Panc1 (cell line): ENCODE results near the gene MYBBP1A.

Source experiments
- CTCF ChIP-seq: fragments of 450-650 bp; IDR thresholded peaks from 2 replicates; pipeline ENCODE4 v1.5.1; 2017; ENCODE audit warnings: mild to moderate bottlenecking
- POLR2AphosphoS5 ChIP-seq: IDR thresholded peaks from 2 replicates; pipeline ENCODE4 v1.6.1; 2012; ENCODE audit warnings: mild to moderate bottlenecking, low read depth, low read length, moderate library complexity
- SIN3A ChIP-seq: IDR thresholded peaks from 2 replicates; pipeline ENCODE4 v1.6.1; 2012; ENCODE audit warnings: low read depth, mild to moderate bottlenecking, low read length, moderate library complexity, borderline replicate concordance; ENCODE audit not compliant: insufficient read depth
- TCF7L2 ChIP-seq: IDR thresholded peaks from 2 replicates; pipeline ENCODE4 v1.6.1; 2011; ENCODE audit warnings: mild to moderate bottlenecking, low read depth, low read length, inconsistent platforms
- TF ChIP-seq, protein P1 (sequence below), 2 experiments: IDR thresholded peaks; 2 replicates each; pipeline ENCODE4 v1.6.1; 2011 to 2012; ENCODE audit warnings: low read depth in 2 of 2, control low read depth in 1 of 2, low read length in 1 of 2, mild to moderate bottlenecking in 1 of 2, moderate library complexity in 1 of 2; ENCODE audit not compliant: insufficient read depth in 1 of 2

GRCh38 chr17:4514779-4515178, 40.4 kb downstream of the MYBBP1A start:
- TF ChIP-seq CTCF, result no peak
- no peak for TF ChIP-seq POLR2AphosphoS5
- no peak for TF ChIP-seq SIN3A
- TF ChIP-seq TCF7L2, result no peak
- TF ChIP-seq, protein P1, sequence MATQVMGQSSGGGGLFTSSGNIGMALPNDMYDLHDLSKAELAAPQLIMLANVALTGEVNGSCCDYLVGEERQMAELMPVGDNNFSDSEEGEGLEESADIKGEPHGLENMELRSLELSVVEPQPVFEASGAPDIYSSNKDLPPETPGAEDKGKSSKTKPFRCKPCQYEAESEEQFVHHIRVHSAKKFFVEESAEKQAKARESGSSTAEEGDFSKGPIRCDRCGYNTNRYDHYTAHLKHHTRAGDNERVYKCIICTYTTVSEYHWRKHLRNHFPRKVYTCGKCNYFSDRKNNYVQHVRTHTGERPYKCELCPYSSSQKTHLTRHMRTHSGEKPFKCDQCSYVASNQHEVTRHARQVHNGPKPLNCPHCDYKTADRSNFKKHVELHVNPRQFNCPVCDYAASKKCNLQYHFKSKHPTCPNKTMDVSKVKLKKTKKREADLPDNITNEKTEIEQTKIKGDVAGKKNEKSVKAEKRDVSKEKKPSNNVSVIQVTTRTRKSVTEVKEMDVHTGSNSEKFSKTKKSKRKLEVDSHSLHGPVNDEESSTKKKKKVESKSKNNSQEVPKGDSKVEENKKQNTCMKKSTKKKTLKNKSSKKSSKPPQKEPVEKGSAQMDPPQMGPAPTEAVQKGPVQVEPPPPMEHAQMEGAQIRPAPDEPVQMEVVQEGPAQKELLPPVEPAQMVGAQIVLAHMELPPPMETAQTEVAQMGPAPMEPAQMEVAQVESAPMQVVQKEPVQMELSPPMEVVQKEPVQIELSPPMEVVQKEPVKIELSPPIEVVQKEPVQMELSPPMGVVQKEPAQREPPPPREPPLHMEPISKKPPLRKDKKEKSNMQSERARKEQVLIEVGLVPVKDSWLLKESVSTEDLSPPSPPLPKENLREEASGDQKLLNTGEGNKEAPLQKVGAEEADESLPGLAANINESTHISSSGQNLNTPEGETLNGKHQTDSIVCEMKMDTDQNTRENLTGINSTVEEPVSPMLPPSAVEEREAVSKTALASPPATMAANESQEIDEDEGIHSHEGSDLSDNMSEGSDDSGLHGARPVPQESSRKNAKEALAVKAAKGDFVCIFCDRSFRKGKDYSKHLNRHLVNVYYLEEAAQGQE (IDR thresholded peaks at IDR 0.05; ENCODE audit: insufficient read depth in 1 of 2, low read depth in 2 of 2, low read length in 1 of 2), result no peak
